Stimulated activated CD4-positive, alpha-beta T cell treated with anti-CD3 and anti-CD28 coated beads, Interleukin-4, amount 100 ng/mL, for 1 hour (primary cell): ENCODE measurements around the gene DUS2.
"Not testable (repeated sequence)": the region's sequence is repeated elsewhere in the genome, so short reads cannot be mapped to it uniquely, and the experiment has no call there.

Experiments used
- DNase-seq: peaks from one replicate; pipeline ENCODE4 v3.0.0-alpha.2; 2020

DUS2 gene

GRCh38 chr16:68093816-68094613, 70.9 kb downstream of the DUS2 start:
- DNase-seq, result no peak

- no peak for DNase-seq
Observed at GRCh38 chr16:68094614-68094934, 71.5 kb downstream of the DUS2 start.

DNA sequence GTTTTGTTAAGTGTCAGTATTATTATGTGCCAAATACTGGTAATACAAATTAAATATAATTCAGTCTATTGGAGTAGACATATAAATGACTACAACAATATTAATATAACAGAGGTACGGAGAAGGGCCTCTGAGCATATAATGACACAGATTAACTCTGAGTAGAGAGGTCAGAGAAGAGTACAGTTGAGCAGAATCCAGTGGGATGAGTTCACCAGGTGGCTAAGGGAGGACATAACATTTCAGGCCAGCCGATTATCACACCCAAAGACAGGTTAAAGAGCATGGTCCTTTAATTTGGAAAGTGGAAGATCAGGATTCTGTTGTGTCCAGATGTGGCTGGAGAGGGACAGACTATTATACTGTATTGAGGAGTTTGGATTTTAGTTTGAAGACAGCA, 73.4 kb downstream of the DUS2 start:
- no peak for DNase-seq

- DNase-seq, result no peak
Observed at GRCh38 chr16:68097088-68097487, 74.0 kb downstream of the DUS2 start.

- no peak for DNase-seq
Observed at GRCh38 chr16:68097895-68098294, 74.8 kb downstream of the DUS2 start.

- DNase-seq, result no peak
Observed at GRCh38 chr16:68100488-68100887, 77.4 kb downstream of the DUS2 start.

DNA sequence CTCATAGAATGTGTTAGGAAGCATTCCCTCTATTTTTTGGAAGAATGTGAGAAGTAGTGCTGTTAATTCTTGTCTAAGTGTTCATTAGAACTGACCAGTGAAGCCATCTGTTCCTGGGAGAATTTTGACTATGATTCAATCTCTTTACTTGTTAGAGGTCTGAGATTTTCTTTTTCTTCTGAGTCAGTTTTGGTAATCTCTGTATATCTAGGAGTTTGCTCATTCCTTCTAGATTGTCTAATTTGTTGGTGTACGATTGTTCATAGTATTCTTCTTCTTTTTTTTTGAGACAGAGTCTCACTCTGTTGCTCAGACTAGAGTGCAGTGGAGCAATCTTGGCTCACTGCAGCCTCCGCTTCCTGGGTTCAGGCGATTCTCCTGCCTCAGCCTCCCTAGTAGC, 82.5 kb downstream of the DUS2 start:
- no peak for DNase-seq

- not testable (repeated sequence) for DNase-seq
Observed at GRCh38 chr16:68107230-68107928, 84.3 kb downstream of the DUS2 start.

- DNase-seq, result not testable (repeated sequence)
Observed at GRCh38 chr16:68109156-68109555, 86.1 kb downstream of the DUS2 start.

- not testable (repeated sequence) for DNase-seq
Observed at GRCh38 chr16:68110611-68111010, 87.5 kb downstream of the DUS2 start.

GRCh38 chr16:68111379-68111778, 88.3 kb downstream of the DUS2 start:
- DNase-seq, result no peak

- no peak for DNase-seq
Observed at GRCh38 chr16:68113059-68113761, 90.1 kb downstream of the DUS2 start.

DNA sequence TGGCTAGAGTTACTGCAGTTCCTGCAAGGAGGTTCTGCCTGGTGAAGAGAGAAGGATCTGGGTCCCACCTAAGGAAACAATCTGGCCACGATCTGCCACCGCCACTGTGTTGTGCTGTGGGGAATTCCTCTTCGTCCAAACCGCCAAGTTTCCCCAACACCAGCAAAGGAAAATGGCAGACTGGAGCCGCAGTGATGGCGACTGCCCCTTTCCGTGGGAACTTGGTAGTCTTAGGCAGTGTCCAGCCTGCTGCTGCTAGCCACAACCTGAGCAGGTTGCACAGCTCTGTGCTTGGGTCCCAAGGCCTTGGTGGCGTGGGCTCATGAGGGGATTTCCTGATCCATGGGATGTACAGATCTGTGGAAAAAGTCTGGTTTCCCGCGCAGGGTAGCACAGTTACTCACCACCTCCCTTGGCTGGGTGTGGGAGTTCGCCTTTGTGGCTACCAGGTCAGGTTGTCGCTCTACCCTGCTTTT, 90.7 kb downstream of the DUS2 start:
- no peak for DNase-seq

- DNase-seq, result not testable (repeated sequence)
Observed at GRCh38 chr16:68114939-68115338, 91.9 kb downstream of the DUS2 start.

GRCh38 chr16:68115851-68116250, 92.8 kb downstream of the DUS2 start:
- DNase-seq, result no peak

- no peak for DNase-seq
Observed at GRCh38 chr16:68116256-68116867, 93.3 kb downstream of the DUS2 start.

DNA sequence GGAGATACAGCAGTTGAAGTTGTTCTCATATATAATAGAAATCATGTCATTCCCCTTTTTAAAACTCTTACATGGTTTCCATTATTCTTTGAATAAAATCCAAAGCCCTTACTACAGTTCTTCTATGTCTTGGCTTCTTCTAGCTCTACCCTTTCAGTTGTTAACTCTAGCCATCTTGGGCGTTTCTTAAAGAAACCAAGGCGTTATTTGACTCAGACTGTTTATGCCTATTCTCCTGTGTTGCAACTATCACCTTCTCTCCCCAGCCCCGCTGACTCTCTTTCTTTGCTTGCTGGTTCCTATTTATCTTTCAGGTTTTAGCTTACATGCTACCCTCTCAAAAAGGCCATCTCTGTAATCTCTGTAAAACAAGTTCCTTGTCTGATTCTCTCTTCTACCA, 94.8 kb downstream of the DUS2 start:
- DNase-seq, result no peak

- DNase-seq, result not testable (repeated sequence)
Observed at GRCh38 chr16:68118954-68119353, 95.9 kb downstream of the DUS2 start.

GRCh38 chr16:68120496-68120895, 97.4 kb downstream of the DUS2 start:
- DNase-seq, result not testable (repeated sequence)

GRCh38 chr16:68126395-68126794, 103.3 kb downstream of the DUS2 start:
- DNase-seq, result no peak

- no peak for DNase-seq
Observed at GRCh38 chr16:68128577-68129305, 105.7 kb downstream of the DUS2 start.
